Transverse colon (tissue), 4 donors: ENCODE measurements around the gene TM2D1. TPM values are rescaled to one million over a fixed set of nuclear protein-coding genes. Genes with fewer than 3 reads are reported as not detected.

Experiments used
- DNase-seq: peaks from one replicate; pipeline ENCODE4 v3.0.0-alpha.2; 2019
- H3K27ac ChIP-seq, 4 donors: fragments of 200-600 bp; sonication (generic); 2 replicates each; pipeline ENCODE4 v1.5.1; 2016 to 2018; ENCODE audit warnings: inconsistent platforms in 4 of 4
- H3K27me3 ChIP-seq: fragments of 200-600 bp; sonication (generic); 2 replicates; pipeline ENCODE4 v1.5.1; 2017; ENCODE audit warnings: inconsistent platforms
- H3K36me3 ChIP-seq, 4 donors: fragments of 200-600 bp; sonication (generic); 2 replicates each; pipeline ENCODE4 v1.5.1; 2017 to 2019; ENCODE audit warnings: inconsistent platforms in 4 of 4
- H3K4me1 ChIP-seq, 4 donors: fragments of 200-600 bp; sonication (generic); 2 replicates each; pipeline ENCODE4 v1.5.1; 2017 to 2020; ENCODE audit warnings: inconsistent platforms in 4 of 4
- H3K4me3 ChIP-seq, 4 donors: fragments of 200-600 bp; sonication (generic); 1 replicate in 1 of 4; 2 replicates in 3 of 4; pipeline versions ENCODE4 v1.5.1 to v1.6.1; 2017 to 2019; ENCODE audit warnings: inconsistent platforms in 4 of 4
- H3K9me3 ChIP-seq, 2 donors: fragments of 200-600 bp; sonication (generic); 2 replicates each; pipeline ENCODE4 v1.5.1; 2017 to 2019; ENCODE audit warnings: inconsistent platforms in 2 of 2
- EP300 ChIP-seq: sonication (generic); formaldehyde crosslinking; IDR thresholded peaks from one replicate; pipeline ENCODE4 v1.6.1; 2017; ENCODE audit warnings: antibody characterized with exemption, low read depth
- POLR2A ChIP-seq: fragments of 450-650 bp; IDR thresholded peaks from one replicate; pipeline ENCODE4 v1.6.1; 2016; ENCODE audit warnings: antibody characterized with exemption, mild to moderate bottlenecking, moderate library complexity
- POLR2AphosphoS5 ChIP-seq, 3 donors: sonication (generic); formaldehyde crosslinking; IDR thresholded peaks; one replicate each; pipeline ENCODE4 v1.6.1; 2016; ENCODE audit warnings: antibody characterized with exemption in 3 of 3
- WGBS, 2 donors: methylation state at CpG; one replicate each; pipeline ENCODE4 v1.1.5; 2018; ENCODE audit warnings: low coverage in 1 of 2; 5-methylcytosine and 5-hydroxymethylcytosine counted together
- in situ Hi-C, 4 donors: fragments of 200-750 bp; cut with MboI; loops; one replicate each; pipeline versions ENCODE4 v1.15.0 to v1.15.1; 2017; ENCODE audit warnings: low sequenced_read_pairs in 3 of 4, low pct_ligation_motif_present in 1 of 4, low pct_unique_long_range_greater_than_20kb in 1 of 4
- intact Hi-C: fragments of 100-400 bp; cut with DNase I; formaldehyde crosslinking; loops from one replicate; pipeline ENCODE4 v1.15.1; 2023; ENCODE audit warnings: low total_unique reads
- total RNA-seq, 4 donors: library from RNA; depleted of rRNA; stranded (reverse); fragments of >200 nt; gene quantifications; one replicate each; pipeline ENCODE4 v1.1.0, GENCODE V29; 2016
- TF ChIP-seq, protein P1 (sequence below), 5 experiments: fragments of 200-600 bp in 3 of 5; fragments of 450-650 bp in 2 of 5; sonication (generic) in 3 of 5; IDR thresholded peaks; 1 replicate in 2 of 5; 2 replicates in 3 of 5; pipeline ENCODE4 v1.5.1; 2016 to 2017; ENCODE audit warnings: antibody characterized with exemption in 5 of 5, inconsistent platforms in 3 of 5, mild to moderate bottlenecking in 2 of 5, moderate library complexity in 1 of 5

TM2D1 gene
- total RNA-seq, 4 donors from 2014 or later = 4.6 to 92.0 (median 62.6) TPM

DNA sequence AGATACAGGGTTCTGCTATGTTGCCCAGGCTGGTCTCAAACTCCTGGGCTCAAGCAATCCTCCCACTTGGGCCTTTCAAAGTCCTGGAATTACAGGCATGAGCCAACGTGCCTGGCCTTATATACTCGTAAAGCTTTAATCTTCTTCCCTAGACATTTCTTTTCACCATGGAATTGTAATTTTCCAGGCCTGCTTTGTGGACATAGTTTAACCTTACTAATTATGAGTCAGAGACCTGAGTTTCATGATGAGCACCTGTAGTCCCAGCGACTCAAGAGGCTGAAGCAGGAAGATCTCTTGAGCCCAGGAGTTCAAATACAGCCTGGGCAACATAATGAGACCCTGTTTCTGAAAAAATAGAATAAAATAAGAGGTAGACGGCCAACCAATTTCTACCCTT is 29.6 kb upstream of the TM2D1 start:
- H3K9me3 ChIP-seq = no peaks in the 10 kb centered on the region
- in situ Hi-C loops (no loop called here), intact Hi-C loops (no loop called here)
- no peak for DNase-seq
- H3K27ac ChIP-seq = no peak overlapping the region
- H3K4me3 ChIP-seq = no peak overlapping the region
- WGBS, 2 donors = 63 to 87% methylated on average over 2 to 4 of the region's 4 CpGs
- no peaks in the 10 kb centered on the region for H3K36me3 ChIP-seq
- peaks cover 0 to 6% (median 2%) of the 10 kb centered on the region in 4 donors for H3K4me1 ChIP-seq
- no peak for TF ChIP-seq EP300
- TF ChIP-seq, protein P1, sequence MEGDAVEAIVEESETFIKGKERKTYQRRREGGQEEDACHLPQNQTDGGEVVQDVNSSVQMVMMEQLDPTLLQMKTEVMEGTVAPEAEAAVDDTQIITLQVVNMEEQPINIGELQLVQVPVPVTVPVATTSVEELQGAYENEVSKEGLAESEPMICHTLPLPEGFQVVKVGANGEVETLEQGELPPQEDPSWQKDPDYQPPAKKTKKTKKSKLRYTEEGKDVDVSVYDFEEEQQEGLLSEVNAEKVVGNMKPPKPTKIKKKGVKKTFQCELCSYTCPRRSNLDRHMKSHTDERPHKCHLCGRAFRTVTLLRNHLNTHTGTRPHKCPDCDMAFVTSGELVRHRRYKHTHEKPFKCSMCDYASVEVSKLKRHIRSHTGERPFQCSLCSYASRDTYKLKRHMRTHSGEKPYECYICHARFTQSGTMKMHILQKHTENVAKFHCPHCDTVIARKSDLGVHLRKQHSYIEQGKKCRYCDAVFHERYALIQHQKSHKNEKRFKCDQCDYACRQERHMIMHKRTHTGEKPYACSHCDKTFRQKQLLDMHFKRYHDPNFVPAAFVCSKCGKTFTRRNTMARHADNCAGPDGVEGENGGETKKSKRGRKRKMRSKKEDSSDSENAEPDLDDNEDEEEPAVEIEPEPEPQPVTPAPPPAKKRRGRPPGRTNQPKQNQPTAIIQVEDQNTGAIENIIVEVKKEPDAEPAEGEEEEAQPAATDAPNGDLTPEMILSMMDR (IDR thresholded peaks at IDR 0.05) = no peak
- no peak for TF ChIP-seq POLR2AphosphoS5 (IDR thresholded peaks at IDR 0.05)
- no peak for TF ChIP-seq POLR2A
- H3K27me3 ChIP-seq = no peaks in the 10 kb centered on the region

DNA sequence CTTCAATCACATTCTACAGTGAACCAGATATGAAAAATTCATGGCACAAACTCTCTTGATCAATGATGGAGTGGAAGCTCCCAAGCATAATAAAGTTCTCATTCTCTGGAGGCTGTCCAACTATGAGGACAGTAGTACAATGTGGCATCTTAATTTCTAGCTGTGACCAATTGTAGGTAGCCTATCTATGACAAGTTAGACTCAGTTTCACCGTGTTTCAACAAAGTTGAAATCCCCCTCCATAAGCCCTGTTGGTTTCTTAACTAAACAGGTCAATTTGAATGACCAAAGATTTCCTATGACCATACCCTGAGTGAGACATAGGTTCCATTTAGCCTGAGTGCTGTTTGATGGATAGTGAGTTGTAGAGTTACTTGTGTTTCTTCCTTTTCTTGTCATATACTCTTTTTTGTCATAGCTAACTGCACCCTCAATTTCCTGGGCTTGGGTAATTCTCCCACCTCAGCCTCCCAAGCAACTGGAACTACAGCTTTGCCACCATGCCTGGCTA is 29.1 kb upstream of the TM2D1 start:
- H3K27me3 ChIP-seq = no peaks in the 10 kb centered on the region
- no peak for DNase-seq
- no peaks in the 10 kb centered on the region for H3K36me3 ChIP-seq
- in situ Hi-C loops (no loop called here), intact Hi-C loops (no loop called here)
- H3K4me3 ChIP-seq = no peak overlapping the region
- TF ChIP-seq POLR2A = no peak
- no peak for TF ChIP-seq EP300
- TF ChIP-seq, protein P1 (IDR thresholded peaks at IDR 0.05) = no peak
- TF ChIP-seq POLR2AphosphoS5 (IDR thresholded peaks at IDR 0.05) = no peak
- 86 to 93% methylated on average over 1 of the region's 1 CpG for WGBS, 2 donors
- H3K4me1 ChIP-seq = peaks cover 0 to 6% (median 2%) of the 10 kb centered on the region in 4 donors
- H3K9me3 ChIP-seq = no peaks in the 10 kb centered on the region
- H3K27ac ChIP-seq = no peak overlapping the region

DNA sequence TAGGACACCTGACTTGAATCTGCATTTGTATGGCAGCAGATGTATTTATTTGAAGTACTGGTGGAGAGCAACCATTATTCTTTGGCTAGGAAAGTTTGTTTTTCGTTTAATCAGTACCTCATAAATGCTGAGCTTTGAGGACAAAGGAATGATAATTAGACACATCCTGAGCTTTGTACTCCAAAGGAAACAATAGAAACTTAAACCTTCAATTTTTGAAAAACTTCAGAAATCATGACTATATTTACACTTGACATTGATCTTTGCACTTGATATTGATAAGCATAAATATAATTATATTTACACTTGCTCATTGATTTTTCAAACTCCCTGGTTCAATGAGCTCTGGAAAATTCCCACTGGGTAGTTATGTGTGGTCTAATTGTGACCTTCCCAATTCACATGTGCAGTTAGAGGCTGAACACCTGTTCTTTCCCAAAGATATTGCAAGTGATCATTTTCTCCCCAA is 28.0 kb upstream of the TM2D1 start:
- in situ Hi-C loops = no loop called here
- no peak for TF ChIP-seq POLR2AphosphoS5 (IDR thresholded peaks at IDR 0.05)
- no peak for TF ChIP-seq POLR2A
- TF ChIP-seq, protein P1 (IDR thresholded peaks at IDR 0.05) = no peak
- TF ChIP-seq EP300 = no peak

DNA sequence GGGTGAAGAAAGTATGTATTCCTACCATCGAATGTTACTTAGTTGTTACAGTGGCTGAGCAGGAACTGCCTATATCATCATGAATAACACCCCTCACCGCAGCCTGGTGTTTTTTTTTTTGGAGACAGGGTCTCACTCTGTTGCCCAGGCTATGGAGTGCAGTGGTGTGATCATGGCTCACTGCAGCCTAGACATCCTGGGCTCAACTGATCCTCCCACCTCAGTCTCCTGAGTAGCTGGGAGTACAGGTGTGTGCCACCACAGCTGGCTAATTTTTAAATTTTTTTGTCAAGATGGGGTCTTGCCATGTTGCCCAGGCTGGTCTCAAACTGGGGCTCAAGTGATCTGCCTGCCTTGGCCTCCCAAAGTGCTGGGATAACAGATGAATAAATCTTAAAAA is 24.6 kb upstream of the TM2D1 start:
- intact Hi-C loops (no loop called here), in situ Hi-C loops (no loop called here)
- 90 to 91% methylated on average over 2 of the region's 2 CpGs for WGBS, 2 donors

More for the DNA sequence above, 28.0 kb upstream of the TM2D1 start:
- no peak overlapping the region for H3K27ac ChIP-seq
- no peaks in the 10 kb centered on the region for H3K4me1 ChIP-seq
- no peaks in the 10 kb centered on the region for H3K27me3 ChIP-seq
- H3K4me3 ChIP-seq = no peak overlapping the region
- intact Hi-C loops = no loop called here
- no peaks in the 10 kb centered on the region for H3K9me3 ChIP-seq
- no peaks in the 10 kb centered on the region for H3K36me3 ChIP-seq
- no peak for DNase-seq
- 34 to 44% methylated on average over 1 of the region's 1 CpG for WGBS, 2 donors

More for the DNA sequence above, 24.6 kb upstream of the TM2D1 start:
- H3K27ac ChIP-seq = no peak overlapping the region
- no peak for DNase-seq
- H3K27me3 ChIP-seq = no peaks in the 10 kb centered on the region
- H3K9me3 ChIP-seq = no peaks in the 10 kb centered on the region
- peaks cover 0 to 15% (median 2%) of the 10 kb centered on the region in 4 donors for H3K4me1 ChIP-seq
- TF ChIP-seq EP300 (no peak), POLR2AphosphoS5 (IDR thresholded peaks at IDR 0.05) (no peak), POLR2A (no peak)
- TF ChIP-seq, protein P1 (IDR thresholded peaks at IDR 0.05) = no peak
- H3K4me3 ChIP-seq = no peak overlapping the region
- no peaks in the 10 kb centered on the region for H3K36me3 ChIP-seq
